NB4 (cell line): ENCODE measurements around the gene RWDD1.

Source experiments
- POLR2A ChIP-seq: IDR thresholded peaks from 2 replicates; pipeline ENCODE4 v1.6.1; 2011; ENCODE audit warnings: mild to moderate bottlenecking; ENCODE audit not compliant: insufficient read length; ENCODE audit errors: extremely low read depth
- TF ChIP-seq, protein P1 (sequence below): IDR thresholded peaks from one replicate; pipeline ENCODE4 v1.5.1; 2012; ENCODE audit warnings: low read depth, low read length

DNA sequence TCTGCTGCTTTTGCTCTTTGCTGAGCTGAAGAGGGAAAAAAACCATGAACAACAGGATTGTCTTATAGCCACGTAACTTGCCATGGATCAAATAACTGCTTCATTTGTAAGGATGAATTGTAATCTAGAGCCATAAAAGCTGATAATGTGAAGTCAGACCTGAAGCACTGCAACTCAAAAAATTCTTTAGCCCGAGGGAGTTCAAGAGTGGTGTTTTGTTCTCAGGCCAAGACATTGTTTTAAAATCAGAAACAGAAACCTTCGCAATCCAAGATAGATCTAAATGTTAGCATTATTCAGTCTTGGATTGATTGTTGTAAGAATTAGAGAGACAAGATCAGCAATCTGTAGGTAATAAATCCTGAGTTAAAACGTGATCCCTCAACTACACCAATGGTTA is 25.7 kb upstream of the RWDD1 start, which contains the start of gene TRAPPC3L:
- TF ChIP-seq, protein P1, sequence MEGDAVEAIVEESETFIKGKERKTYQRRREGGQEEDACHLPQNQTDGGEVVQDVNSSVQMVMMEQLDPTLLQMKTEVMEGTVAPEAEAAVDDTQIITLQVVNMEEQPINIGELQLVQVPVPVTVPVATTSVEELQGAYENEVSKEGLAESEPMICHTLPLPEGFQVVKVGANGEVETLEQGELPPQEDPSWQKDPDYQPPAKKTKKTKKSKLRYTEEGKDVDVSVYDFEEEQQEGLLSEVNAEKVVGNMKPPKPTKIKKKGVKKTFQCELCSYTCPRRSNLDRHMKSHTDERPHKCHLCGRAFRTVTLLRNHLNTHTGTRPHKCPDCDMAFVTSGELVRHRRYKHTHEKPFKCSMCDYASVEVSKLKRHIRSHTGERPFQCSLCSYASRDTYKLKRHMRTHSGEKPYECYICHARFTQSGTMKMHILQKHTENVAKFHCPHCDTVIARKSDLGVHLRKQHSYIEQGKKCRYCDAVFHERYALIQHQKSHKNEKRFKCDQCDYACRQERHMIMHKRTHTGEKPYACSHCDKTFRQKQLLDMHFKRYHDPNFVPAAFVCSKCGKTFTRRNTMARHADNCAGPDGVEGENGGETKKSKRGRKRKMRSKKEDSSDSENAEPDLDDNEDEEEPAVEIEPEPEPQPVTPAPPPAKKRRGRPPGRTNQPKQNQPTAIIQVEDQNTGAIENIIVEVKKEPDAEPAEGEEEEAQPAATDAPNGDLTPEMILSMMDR: no peak
- no peak for TF ChIP-seq POLR2A
